HepG2 (cell line): Measurements from ENCODE around the gene ASB17.

ENCODE experiments used
- NFATC3 ChIP-seq: sonication (generic); formaldehyde crosslinking; IDR thresholded peaks from 2 replicates; pipeline ENCODE4 v1.5.1; 2020; ENCODE audit warnings: mild to moderate bottlenecking, missing genetic modification reagents
- RAD21 ChIP-seq: fragments of 450-650 bp; formaldehyde crosslinking; IDR thresholded peaks from 2 replicates; pipeline ENCODE4 v1.5.0; 2020; ENCODE audit warnings: mild to moderate bottlenecking
- SMARCC2 ChIP-seq: fragments of 450-650 bp; IDR thresholded peaks from 2 replicates; pipeline ENCODE4 v1.6.1; 2017; ENCODE audit warnings: antibody characterized with exemption, mild to moderate bottlenecking
- ZNF337 ChIP-seq: sonication (generic); formaldehyde crosslinking; IDR thresholded peaks from 2 replicates; pipeline ENCODE4 v1.5.1; 2020; ENCODE audit warnings: missing genetic modification reagents, low read depth, mild to moderate bottlenecking, borderline replicate concordance
- ZNF691 ChIP-seq: sonication (generic); formaldehyde crosslinking; IDR thresholded peaks from 2 replicates; pipeline ENCODE4 v1.4.0; 2020; ENCODE audit warnings: missing genetic modification reagents, low read depth, mild to moderate bottlenecking, borderline replicate concordance

- TF ChIP-seq NFATC3 (CRISPR knock-in tag) = no peak
- no peak for TF ChIP-seq ZNF691 (CRISPR knock-in tag)
- TF ChIP-seq RAD21 = no peak
- TF ChIP-seq SMARCC2 = no peak
- TF ChIP-seq ZNF337 (CRISPR knock-in tag) = no peak
These were observed 52.2 kb downstream of the ASB17 start for GRCh38 chr1:75879985-75880384.
